RWPE2 (cell line): ENCODE results near the gene LRRN2.

Source experiments
- ATAC-seq: fragments of 200-7000 bp; cut with Tn5 transposase; 3 replicates; pipeline ENCODE4 v1.9.1; 2021; ENCODE audit warnings: low read depth
- DNase-seq: peaks from one replicate; pipeline ENCODE4 v3.0.0-alpha.2; 2020; ENCODE audit warnings: low spot score
- H3K27ac ChIP-seq: fragments of 450-650 bp; 2 replicates; pipeline ENCODE4 v1.5.1; 2017; ENCODE audit warnings: mild to moderate bottlenecking; ENCODE audit not compliant: poor library complexity, severe bottlenecking
- H3K27me3 ChIP-seq: fragments of 250-450 bp; sonication (Bioruptor Pico); 2 replicates; pipeline ENCODE4 v1.5.1; 2021; ENCODE audit warnings: mild to moderate bottlenecking, moderate library complexity; ENCODE audit not compliant: insufficient read depth, poor library complexity, severe bottlenecking
- H3K36me3 ChIP-seq: fragments of 250-450 bp; sonication (Bioruptor Pico); 2 replicates; pipeline ENCODE4 v1.5.1; 2020; ENCODE audit warnings: low read depth, mild to moderate bottlenecking, moderate library complexity
- H3K4me1 ChIP-seq: fragments of 250-450 bp; sonication (Bioruptor Pico); 2 replicates; pipeline ENCODE4 v1.5.1; 2021; ENCODE audit warnings: mild to moderate bottlenecking, moderate library complexity; ENCODE audit not compliant: insufficient read depth, poor library complexity, severe bottlenecking
- H3K4me3 ChIP-seq: fragments of 250-450 bp; sonication (Bioruptor Pico); 2 replicates; pipeline ENCODE4 v1.5.1; 2021; ENCODE audit warnings: mild to moderate bottlenecking, moderate library complexity; ENCODE audit not compliant: severe bottlenecking
- H3K9me3 ChIP-seq: fragments of 250-450 bp; sonication (Bioruptor Pico); 2 replicates; pipeline ENCODE4 v1.5.1; 2021; ENCODE audit warnings: mild to moderate bottlenecking, moderate library complexity; ENCODE audit not compliant: severe bottlenecking
- CTCF ChIP-seq: fragments of 450-650 bp; IDR thresholded peaks from one replicate; pipeline ENCODE4 v1.5.1; 2017; ENCODE audit warnings: mild to moderate bottlenecking, moderate library complexity; ENCODE audit not compliant: poor library complexity, severe bottlenecking

The LRRN2 gene

GRCh38 chr1:204664384-204664651 is 21.2 kb downstream of the LRRN2 start:
- DNase-seq (no peak), ATAC-seq (no peak)
- H3K36me3 ChIP-seq, result no peaks in the 10 kb centered on the region
- no peaks in the 10 kb centered on the region for H3K9me3 ChIP-seq
- no peaks in the 10 kb centered on the region for H3K27me3 ChIP-seq
- no peak overlapping the region for H3K27ac ChIP-seq
- no peak for TF ChIP-seq CTCF
- no peak overlapping the region for H3K4me3 ChIP-seq
- no peaks in the 10 kb centered on the region for H3K4me1 ChIP-seq

- no peak for ATAC-seq
- H3K9me3 ChIP-seq, result no peaks in the 10 kb centered on the region
- TF ChIP-seq CTCF, result no peak
- no peaks in the 10 kb centered on the region for H3K36me3 ChIP-seq
- H3K27me3 ChIP-seq, result no peaks in the 10 kb centered on the region
- H3K4me1 ChIP-seq, result no peaks in the 10 kb centered on the region
- DNase-seq, result no peak
- H3K4me3 ChIP-seq, result no peak overlapping the region
- H3K27ac ChIP-seq, result no peak overlapping the region
These were observed 21.7 kb downstream of the LRRN2 start for GRCh38 chr1:204663644-204664383.

- DNase-seq, result no peak
- no peaks in the 10 kb centered on the region for H3K9me3 ChIP-seq
- H3K27me3 ChIP-seq, result no peaks in the 10 kb centered on the region
- no peak for ATAC-seq
- H3K4me1 ChIP-seq, result no peaks in the 10 kb centered on the region
- no peak for TF ChIP-seq CTCF
- no peaks in the 10 kb centered on the region for H3K36me3 ChIP-seq
- no peak overlapping the region for H3K27ac ChIP-seq
- no peak overlapping the region for H3K4me3 ChIP-seq
These were observed 23.0 kb downstream of the LRRN2 start for GRCh38 chr1:204662530-204662929.

GRCh38 chr1:204660509-204660908 is 25.0 kb downstream of the LRRN2 start:
- Histone ChIP-seq H3K36me3 (no peaks in the 10 kb centered on the region), H3K4me3 (no peak overlapping the region), H3K4me1 (no peaks in the 10 kb centered on the region), H3K27ac (no peak overlapping the region), H3K9me3 (no peaks in the 10 kb centered on the region), H3K27me3 (no peaks in the 10 kb centered on the region)
- no peak for DNase-seq
- ATAC-seq, result no peak
- TF ChIP-seq CTCF, result no peak

- Histone ChIP-seq H3K27ac (no peak overlapping the region), H3K4me3 (no peak overlapping the region), H3K9me3 (no peaks in the 10 kb centered on the region), H3K36me3 (no peaks in the 10 kb centered on the region), H3K4me1 (no peaks in the 10 kb centered on the region), H3K27me3 (peaks cover 3% of the 10 kb centered on the region)
- no peak for TF ChIP-seq CTCF
- DNase-seq (no peak), ATAC-seq (no peak)
These were observed 26.5 kb downstream of the LRRN2 start for GRCh38 chr1:204659056-204659455.
